Midbrain (tissue), 1 donor: Measurements from ENCODE around the gene ECHDC3.

Source experiments
- DNase-seq: peaks from one replicate; lab custom pipeline; 2025; lab: John Stamatoyannopoulos, UW

The ECHDC3 gene

DNA sequence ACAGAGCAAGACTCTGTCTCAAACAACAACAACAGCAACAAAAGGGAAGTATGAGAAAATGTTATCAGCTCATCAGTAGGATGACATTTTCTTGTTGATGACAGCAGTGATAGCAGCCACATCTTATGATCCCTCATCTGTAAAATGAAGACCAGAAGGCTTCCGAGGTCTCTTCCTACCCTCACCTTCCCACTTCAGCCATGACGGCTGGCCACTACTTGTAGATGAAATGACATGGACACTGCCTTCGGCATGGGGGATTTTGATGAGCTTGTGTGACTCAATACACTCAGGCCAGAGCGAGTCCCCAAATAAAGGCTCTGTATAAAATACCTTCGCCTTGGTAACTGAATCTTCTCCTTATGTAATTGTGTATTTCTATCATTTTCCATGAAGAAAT, 6.7 kb downstream of the ECHDC3 start:
- DNase-seq: no peak

DNA sequence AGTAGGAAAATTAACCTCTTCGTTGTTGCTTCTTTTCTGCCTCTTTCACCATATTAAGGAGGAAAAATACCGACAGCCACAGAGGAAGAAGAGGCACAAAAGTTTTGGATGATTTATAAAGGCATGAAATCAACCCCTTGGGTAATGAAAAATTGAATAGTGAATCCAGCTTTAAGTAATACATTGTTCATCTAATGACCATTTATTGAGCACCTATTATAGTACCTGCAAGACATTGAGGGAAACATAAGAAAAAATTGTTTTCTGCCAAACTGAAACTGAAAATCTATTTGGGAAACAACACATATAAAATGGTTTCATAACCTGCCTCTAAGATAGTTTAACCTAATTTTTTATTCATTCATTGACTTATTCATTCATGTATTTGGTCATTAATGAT, 8.2 kb downstream of the ECHDC3 start:
- DNase-seq: no peak

DNA sequence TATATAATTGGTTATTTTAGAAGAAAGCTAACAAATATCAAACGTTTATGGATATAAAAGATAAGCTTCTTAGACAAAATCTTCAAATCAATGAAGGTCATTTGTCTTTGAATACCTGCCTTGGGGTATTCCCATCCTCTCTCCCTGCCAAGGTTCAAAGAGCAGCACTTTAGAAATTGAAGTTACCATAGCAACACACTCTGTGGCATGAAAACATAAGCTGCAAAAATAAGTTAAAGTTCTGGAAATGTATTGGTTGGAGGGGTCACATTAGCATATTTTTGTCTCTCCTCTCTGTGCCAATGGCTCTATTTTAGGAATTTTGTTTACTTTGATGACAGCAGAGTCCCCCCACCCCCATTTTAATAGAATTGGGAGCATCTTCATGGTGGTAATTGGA, 12.0 kb downstream of the ECHDC3 start:
- DNase-seq: no peak

DNA sequence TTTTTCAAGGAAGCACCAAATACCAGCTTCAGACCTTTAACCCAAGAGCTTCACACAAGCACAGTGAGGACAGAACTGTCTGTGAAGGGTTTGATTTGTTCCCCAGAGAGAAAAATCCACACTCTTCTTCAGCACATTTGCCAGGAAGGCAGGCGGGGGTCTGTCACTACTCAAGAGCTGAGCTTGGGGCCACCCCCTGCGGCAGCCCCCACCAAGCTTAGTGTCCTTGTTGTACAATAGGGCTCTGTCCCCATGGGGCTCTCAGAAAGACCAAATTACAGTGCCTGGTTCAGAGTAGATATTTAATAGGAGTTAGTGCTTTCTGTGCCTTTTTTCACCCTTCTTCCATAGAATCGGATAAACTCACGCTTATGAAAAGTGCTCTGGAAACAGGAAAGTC, 12.4 kb downstream of the ECHDC3 start:
- no peak for DNase-seq

DNA sequence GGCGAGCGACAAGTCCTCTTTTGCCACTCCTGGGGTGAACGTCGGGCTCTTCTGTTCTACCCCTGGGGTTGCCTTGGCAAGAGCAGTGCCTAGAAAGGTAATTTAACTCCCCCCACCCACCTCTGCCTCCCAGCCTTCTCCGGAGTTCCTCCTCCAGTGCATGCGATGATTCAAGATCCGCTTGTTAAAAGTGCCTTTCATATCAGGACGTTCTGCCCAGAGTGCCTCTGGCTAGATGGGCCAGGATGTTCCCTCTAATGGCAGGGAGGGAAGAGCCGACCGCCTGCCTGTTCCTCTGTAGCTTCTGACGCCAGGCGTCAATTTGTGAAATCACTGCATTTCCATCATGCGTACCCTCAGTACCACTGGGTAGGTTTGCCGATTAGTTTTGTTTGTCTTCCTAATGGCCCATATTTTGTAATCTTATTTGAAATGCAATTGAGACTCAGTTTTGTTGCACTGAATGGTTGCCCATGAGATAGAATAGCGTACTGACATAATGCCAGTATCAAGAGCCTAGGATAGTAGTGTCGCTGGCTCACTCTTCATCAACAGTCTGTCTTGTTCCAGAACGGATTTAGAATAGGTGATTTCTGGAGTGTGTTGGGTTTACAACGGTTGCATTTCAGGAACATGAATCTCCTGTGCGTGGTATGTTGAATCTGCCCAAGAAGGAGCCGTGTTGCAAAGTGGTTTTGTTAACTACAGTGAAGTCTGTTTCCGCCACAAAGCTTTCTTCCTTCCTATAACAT, 13.5 kb downstream of the ECHDC3 start:
- DNase-seq: no peak

DNA sequence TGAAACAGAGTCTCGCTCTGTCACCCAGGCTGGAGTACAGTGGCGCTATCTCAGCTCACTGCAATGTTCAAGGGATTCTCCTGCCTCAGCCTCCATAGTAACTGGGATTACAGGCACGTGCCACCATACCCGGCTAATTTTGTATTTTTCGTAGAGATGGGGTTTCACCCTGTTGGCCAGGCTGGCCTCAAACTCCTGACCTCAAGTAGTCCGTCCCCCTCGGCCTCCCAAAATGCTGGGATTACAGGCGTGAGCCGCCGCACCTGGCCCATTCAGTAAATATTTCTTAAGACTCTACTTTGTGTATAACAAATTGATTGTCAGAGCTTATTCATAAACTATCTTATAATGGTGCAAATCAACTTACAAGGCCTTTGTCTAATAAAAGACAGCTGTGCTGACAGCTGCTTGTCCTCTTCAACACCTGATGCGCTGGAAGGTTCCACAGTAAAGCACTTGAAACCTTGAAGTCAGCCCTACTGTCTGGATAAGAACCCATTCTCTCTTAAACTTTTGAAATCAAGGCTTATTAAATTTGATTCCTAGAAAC, 14.7 kb downstream of the ECHDC3 start:
- no peak for DNase-seq

DNA sequence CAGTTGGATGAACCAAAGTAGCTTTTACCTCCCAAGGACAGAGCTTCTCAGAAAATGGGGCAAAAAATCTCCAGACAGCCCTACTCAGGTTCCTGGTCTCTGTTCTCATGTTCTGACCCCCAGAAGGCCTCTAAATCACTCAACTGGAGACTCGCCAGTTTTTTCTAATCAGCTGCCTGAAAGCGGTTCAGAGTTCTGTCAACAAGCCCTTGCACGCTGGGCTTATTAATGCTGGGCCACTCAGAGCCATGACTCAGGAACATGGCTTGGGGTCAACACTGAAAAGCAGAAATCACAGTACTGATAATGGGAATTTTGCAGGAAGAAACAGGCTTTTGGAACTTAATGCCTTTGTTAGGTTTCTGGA, 15.3 kb downstream of the ECHDC3 start:
- no peak for DNase-seq

DNA sequence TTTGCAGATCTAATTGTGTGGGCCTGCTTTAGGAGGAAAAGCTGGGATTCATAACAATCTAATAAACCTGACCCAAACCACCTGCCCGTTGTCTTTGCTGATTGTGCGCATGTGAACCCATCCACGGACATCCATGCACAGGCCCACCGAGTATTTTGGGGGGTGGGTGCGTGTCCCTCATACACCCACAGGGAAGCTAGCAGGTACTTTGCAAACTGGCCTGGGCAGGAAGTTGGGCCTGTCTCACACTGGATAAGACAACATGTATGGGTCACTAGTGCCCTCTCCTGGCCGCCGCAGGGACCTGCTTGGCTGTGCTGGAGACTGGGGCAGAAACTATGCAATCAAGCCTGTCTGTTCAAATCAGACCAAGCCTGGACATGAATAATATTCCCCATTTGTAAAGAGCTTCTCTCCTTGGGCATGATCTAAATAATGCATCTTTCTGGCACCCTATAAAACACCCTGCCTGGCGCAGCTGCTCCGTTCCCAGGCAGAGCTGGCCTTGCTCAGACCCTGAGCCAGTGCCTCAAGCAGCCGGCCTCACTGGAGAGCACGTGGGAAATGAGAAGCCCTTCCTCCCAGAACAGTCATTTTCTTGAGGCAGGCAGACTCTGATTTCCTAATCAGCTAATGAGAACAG, 15.8 kb downstream of the ECHDC3 start:
- DNase-seq: peak; percentile 83

DNA sequence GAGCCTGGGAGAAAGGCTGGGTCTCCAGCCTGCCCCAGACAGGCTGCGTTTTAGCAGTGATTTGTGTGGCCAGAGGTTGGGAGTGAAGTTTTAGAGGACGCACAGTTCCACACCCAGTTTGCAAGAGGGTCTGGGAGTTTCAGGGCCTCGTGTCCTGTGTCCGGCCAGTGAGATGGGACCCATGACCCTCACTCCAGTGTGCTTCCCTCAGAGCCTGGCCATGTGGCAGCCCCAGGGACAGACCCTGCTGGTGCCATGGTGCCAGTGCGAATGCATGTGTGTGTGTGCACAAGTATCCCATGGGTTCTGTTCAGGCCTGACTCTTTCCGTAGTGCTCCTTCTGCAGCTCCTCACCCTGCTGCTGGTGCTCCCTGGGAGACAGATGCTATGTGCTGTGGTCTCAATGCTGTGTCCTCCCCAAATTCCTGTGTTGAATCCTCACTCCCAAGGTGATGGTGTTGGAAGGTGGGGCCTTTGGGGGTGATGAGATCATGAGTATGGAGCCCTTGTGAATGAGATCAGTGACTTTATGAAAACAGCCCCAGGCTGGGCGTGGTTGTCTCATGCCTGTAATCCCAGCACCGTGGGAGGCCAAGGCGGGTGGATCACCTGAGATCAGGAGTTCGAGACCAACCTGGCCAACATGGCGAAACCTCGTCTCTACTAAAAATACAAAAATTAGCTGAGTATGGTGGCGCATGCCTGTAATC, 16.5 kb downstream of the ECHDC3 start:
- no peak for DNase-seq

DNA sequence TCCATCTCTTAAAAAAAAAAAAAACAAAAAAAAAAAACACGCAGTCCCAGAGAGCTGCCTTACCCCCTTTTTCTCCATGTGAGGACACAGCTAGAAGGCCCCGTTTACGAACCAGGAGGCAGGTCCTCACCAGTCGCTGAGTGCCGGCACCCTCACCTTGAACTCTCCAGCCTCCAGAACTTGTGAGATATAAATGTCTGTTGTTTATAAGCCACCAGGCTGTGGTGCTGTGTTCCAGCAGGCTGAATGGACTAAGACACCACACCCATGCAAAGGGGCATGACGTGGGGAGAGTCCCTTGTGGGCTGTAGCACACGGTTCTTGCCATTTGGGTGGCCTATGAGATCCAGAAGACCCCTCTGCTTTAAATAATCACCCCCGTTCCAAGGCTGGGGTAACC, 17.2 kb downstream of the ECHDC3 start:
- DNase-seq: no peak

DNA sequence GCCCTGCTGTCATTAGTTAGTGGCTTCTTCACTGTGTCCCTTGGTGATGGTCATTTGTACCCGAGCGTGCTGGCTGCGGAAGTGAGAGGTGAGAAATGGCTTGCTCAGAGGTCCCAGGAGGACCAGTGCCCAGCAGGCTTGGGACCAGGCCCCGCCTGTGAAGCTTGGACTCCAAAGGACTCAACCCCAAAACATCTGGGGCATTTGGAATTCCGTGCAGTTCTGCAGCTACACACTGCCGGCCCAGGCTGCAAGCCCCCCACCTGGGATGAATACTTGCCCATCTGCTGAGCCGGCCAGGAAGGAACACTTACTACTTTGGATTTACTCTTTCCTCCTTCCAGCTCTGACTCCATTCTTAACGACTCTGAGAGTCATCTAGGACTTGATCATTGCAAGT, 18.0 kb downstream of the ECHDC3 start:
- DNase-seq: no peak

DNA sequence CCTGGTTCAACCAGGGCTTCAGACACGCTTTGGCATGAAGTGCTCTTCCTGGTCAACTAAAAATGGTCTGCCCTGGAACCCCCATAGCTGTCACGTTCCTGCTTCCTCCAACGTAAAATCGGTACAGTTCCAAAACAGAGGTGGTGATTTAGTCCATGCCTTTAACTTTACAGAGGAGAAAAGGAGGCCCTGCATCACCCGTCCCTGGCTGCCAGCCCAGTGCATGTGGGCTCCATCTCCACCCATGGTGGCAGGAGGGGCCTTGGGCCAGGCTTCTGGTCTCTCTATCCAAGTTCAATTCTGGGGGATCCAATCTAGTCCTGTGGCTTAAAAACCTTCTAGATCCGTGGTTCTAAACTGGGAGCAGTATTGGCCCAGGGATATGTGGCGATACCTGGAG, 18.7 kb downstream of the ECHDC3 start:
- no peak for DNase-seq

DNA sequence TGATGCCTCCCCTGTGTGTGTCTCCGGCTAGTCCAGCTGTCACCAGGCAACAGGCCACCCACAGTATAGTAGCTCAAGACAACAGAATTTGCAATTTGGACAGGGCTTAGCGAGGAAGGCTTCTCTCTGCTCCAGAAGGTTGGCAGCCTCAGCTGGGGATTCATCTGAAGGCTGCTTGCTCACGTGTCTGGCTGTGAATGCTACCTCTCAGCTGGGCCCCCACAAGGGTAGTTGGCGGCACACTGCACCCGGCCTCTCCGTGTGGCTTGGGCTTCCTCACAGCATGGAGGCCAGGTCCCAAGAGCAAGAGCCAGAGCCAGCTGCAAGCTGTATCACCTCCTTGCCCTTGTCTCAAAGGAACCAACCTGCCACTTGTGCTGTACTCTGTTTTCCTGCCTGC, 19.2 kb downstream of the ECHDC3 start:
- DNase-seq: no peak

DNA sequence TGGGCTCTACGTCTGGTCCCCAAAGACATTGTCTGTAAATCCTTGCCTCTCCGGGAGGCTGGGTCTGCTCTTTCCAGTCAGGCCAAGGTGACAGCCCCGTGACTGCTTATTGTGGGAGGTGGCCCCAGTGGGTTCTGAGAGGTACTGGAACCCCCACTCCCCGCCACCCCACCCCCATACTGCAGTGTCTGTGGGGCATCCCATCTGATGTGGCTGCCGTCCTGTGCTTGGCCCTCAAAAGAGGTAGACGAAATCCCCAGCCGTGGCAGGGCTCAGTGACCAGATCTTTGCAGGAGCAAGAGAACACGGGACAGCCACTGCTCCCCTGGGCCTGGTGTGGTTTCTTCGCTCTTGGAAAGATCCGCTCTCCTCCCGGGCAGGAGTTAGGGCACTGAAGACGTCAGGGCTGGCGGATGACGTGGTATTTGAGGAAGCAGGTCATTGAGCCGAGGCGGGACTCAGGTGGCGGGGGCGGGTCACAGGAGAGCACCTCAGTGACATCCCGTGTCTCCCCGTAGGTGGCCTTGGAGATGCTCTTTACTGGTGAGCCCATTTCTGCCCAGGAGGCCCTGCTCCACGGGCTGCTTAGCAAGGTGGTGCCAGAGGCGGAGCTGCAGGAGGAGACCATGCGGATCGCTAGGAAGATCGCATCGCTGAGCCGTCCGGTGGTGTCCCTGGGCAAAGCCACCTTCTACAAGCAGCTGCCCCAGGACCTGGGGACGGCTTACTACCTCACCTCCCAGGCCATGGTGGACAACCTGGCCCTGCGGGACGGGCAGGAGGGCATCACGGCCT, 20.7 kb downstream of the ECHDC3 start:
- DNase-seq: no peak

DNA sequence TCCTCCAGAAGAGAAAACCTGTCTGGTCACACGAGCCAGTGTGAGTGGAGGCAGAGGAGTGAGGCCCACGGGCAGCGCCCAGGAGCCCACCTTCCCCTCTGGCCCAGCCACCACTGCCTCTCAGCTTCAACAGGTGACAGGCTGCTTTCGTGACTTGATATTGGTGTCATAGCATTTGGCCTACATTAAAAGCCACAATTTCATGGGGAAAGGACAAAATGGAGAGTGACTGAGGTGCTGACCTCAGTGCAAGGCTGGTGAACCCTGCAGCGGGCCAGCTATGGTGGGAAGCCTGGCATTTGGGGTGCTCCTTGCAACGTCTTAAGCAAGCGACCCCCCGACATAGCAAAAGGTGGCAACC, 21.3 kb downstream of the ECHDC3 start:
- no peak for DNase-seq

DNA sequence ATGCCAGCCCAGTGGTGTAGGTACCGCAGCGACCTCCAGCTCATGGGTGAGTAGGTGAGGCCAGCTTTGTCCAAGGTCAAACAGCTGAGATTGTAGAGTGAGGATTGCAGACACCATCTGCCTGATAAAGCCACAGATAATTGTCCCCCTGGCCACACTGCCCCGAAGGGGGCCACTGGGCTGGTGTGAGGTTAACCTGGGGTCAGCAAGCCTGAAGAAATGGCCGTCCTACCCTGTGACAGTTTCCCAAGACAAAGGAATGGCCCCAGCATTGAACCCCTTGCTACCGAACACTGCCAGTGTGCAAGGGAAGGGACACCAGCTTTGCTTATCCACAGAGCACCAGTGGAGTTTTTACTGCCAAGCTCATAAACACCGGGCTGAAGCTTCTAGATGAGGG, 23.0 kb downstream of the ECHDC3 start:
- DNase-seq: no peak

DNA sequence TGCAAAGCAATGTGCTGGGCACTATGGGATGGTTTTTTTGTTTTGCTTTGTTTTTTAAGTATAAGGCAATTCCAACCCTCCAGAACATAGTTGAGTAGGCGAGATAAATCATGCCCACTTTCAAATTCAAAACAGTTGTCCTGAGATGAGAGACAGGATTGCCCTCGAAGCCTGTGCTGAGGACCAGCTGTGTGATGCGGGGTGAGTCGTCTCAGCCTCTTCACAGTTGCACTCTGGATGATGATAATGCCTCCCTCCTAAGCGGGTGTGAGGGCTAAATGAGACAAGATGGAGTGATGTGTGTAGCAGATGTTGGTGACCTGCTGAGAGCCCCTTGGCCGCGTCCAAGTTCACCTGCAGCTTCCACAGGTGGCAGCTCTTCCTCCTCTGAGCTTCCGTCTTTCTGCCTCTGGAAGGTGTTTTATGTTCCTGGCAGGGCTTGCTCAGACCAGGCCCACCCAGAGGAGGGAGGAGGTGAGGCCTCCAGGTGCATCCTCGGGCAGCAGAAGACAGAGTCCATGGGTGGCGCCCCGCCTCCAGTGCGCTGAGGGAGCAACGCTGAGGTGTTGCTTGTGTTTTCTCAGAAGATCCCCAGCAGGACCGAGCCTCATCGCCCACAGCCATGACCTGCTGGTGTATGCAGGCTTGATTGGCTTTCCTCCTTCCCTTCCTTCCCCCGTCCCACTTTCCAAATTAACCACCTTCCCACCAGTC, 30.6 kb downstream of the ECHDC3 start:
- DNase-seq: no peak

DNA sequence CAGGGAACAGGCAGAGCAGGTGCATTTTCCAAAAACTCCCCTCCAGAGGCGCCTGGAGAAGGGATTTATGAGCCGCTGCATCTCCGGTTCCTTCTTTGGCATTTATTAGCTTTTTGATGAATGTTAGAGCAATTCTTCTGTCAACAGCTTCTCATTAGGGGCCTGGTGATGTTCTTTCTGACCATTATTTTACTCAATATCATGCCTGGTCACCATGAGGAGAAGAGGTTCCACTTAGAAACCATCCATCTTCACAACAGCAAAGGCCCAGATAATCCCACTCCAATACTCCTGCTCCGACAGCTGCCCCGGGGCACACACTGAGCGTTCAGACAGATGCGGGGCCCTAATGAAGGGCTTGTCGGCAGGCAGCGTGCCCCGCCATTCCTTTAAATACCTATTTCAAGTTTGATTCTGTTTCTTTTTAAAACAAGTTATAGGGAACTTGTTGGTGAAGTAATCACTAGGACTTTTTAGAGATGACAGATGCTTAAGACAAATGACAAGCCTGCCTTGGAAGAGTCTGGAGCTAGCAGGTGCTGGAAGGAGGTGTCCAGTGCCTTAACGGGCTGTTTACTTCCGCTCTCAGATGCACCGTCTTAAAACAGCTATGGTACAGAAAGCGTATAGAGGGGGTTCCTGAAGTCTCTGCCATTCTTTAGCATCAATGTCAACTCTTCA, 31.7 kb downstream of the ECHDC3 start:
- DNase-seq: no peak

DNA sequence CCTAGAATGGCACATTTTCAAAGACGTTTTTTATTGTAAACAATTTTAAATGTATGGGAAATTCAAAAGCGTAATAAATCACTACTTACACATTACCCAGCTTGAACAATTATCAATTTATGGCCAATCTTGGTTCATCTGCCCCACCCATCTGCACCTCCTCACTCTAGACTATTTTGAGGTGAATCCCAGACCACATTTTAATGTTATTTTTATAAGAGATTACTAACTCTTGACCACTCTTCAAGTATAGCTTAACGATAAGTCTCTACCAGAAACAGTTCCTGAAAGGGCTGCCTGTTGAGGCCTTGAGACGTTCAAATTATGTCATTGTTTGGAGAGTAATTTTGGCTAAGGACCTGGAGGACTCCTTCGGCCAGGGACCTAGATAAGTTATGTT, 33.2 kb downstream of the ECHDC3 start:
- no peak for DNase-seq

DNA sequence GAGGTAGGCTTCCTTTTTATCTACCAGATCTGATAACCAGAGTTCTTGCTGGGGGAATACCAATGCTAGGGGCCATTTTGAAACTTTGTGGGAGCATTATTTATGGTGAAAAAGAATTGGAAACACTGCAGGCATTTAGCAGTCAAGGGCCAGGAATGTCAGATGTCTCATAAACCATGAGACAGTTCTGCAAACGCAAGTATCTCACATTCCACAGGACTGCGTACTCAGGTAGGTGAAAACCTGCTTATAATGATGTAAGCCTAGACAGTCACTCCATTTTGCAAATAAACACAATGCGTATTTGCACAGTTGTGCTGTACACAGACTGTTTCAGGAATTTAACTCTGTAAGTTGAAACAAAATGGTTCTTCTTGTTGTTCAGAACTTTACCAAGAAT, 33.9 kb downstream of the ECHDC3 start:
- DNase-seq: no peak

DNA sequence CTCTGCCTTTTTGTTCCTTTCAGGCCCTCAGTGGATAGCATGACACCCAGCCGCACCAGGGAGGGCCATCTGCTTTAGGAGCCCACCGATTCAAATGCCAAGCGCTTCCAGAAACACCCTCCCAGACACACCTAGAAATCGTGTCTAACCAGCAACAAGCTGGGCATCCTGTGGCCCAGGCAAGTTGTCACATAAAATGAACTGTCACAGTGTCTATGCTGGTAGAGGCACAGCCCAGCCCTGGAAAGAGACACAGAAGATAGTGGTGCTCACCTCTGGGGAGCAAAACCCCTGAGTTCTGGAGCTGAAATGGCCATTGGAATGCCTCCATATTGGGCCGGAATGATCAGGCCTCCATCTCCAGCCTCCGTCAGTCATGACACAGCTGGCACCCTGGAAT, 38.9 kb downstream of the ECHDC3 start:
- DNase-seq: no peak
